Motor neuron (in vitro differentiated cells): ENCODE measurements around the gene XRN1. TPM values are rescaled to one million over a fixed set of nuclear protein-coding genes. Genes with fewer than 3 reads are reported as not detected.
A peak's percentile ranks its signal among the peaks of the same experiment; 100 is the strongest.

Experiments used
- ATAC-seq, 8 experiments: fragments of 200-7000 bp; cut with Tn5 transposase; replicated peaks in 6 of 8; 2 replicates each; pipeline ENCODE4 v1.8.0; 2021; ENCODE audit warnings: mild to moderate bottlenecking in 8 of 8, moderate library complexity in 8 of 8
- H3K27ac ChIP-seq, 2 donors: fragments of 250-450 bp; sonication (Bioruptor Pico); 2 replicates each; pipeline ENCODE4 v1.9.0; 2021; ENCODE audit warnings: antibody characterized with exemption in 2 of 2, mild to moderate bottlenecking in 2 of 2, moderate library complexity in 1 of 2
- H3K4me1 ChIP-seq, 2 donors: fragments of 250-450 bp; sonication (Bioruptor Pico); replicated peaks in 1 of 2; 2 replicates each; pipeline ENCODE4 v1.6.1; 2021; ENCODE audit warnings: antibody characterized with exemption in 2 of 2, mild to moderate bottlenecking in 2 of 2, moderate library complexity in 1 of 2
- H3K4me3 ChIP-seq, 5 donors: fragments of 250-450 bp; sonication (Bioruptor Pico); 2 replicates each; pipeline ENCODE4 v1.9.0; 2021; ENCODE audit warnings: antibody characterized with exemption in 5 of 5, mild to moderate bottlenecking in 5 of 5, moderate library complexity in 4 of 5
- WGBS, 10 experiments: fragments of 450-650 bp; shearing (Covaris generic); methylation state at CpG; one replicate each; pipeline ENCODE4 v1.0.0; 2022; 5-methylcytosine and 5-hydroxymethylcytosine counted together
- in situ Hi-C, 9 experiments: fragments of 400-800 bp; cut with MboI; loops; one replicate each; pipeline ENCODE4 v1.15.0; 2021; ENCODE audit warnings: low sequenced_read_pairs in 9 of 9, low pct_unique_long_range_greater_than_20kb in 2 of 9; ENCODE audit not compliant: unreplicated experiment in 9 of 9
- total RNA-seq, 8 experiments: library from RNA; unstranded; fragments of 300-600 nt; gene quantifications; 2 replicates each; pipeline versions ENCODE4 v1.2.3 to v1.2.4, GENCODE V29; 2022

Gene XRN1
- 10 to 100 TPM; 19.3 to 82.4 (median 30.2) TPM for total RNA-seq

GRCh38 chr3:142447852-142448823, at the start of gene XRN1:
TSS of gene XRN1 (minus strand) at chr3:142448037. CDS start at chr3:142447944, 93 bp downstream.
- in situ Hi-C loops: no loop called here
- WGBS, 10 experiments: 3 to 67% (median 15%) methylated on average over 3 to 46 of the region's 52 CpGs
- H3K27ac ChIP-seq: peak within 1 kb of the TSS; percentile 85 to 89
- ATAC-seq: peak; percentile 84 to 100 (median 99)
- H3K4me3 ChIP-seq: peak within 1 kb of the TSS; percentile 71 to 97 (median 92)
- peaks cover 8 to 10% of the 10 kb centered on the region in 2 donors for H3K4me1 ChIP-seq

GRCh38 chr3:142495103-142495502, 47.3 kb upstream of the XRN1 start:
- Histone ChIP-seq H3K27ac (no peak overlapping the region), H3K4me1 (no peaks in the 10 kb centered on the region), H3K4me3 (no peak overlapping the region)
- 100% methylated on average over 2 to 3 of the region's 3 CpGs; no CpG with 5 or more reads in 7 of the 10 experiments for WGBS, 10 experiments
- in situ Hi-C loops: no loop called here
- ATAC-seq: no peak

DNA sequence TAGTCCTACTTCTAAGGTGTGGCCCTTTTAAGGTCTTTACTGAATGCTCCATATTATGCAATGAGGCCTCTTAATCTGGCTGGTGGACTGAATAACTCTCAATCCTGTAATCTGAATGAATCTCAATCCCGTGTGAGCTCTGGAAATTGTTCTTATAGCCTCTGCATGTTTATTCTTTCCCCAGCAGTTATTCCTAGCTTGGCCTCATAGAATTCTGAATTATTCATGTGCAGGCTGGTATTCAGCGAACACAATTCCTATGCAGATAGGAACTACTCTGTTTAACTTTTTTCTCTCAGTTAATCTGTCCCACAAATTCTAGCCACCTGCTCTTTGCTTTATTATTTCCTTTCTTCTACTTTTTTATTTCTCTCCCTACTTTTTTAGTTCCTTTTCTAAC, 44.3 kb upstream of the XRN1 start:
- no peak overlapping the region for H3K4me3 ChIP-seq
- in situ Hi-C loops: no loop called here
- ATAC-seq: peak in 3 of 8 experiments; percentile 96 to 100 (median 99)
- 0 to 100% (median 86%) methylated on average over 1 to 2 of the region's 2 CpGs for WGBS, 10 experiments
- no peaks in the 10 kb centered on the region for H3K4me1 ChIP-seq
- no peak overlapping the region for H3K27ac ChIP-seq

- no peaks in the 10 kb centered on the region for H3K4me1 ChIP-seq
- 89 to 100% (median 98%) methylated on average over 1 to 5 of the region's 5 CpGs for WGBS, 10 experiments
- in situ Hi-C loops: no loop called here
- no peak for ATAC-seq
- no peak overlapping the region for H3K4me3 ChIP-seq
- no peak overlapping the region for H3K27ac ChIP-seq
Measured at GRCh38 chr3:142489572-142490323, 41.9 kb upstream of the XRN1 start.

GRCh38 chr3:142484912-142485435, 37.1 kb upstream of the XRN1 start:
- Histone ChIP-seq H3K4me3 (no peak overlapping the region), H3K27ac (no peak overlapping the region), H3K4me1 (no peaks in the 10 kb centered on the region)
- WGBS, 10 experiments: 84 to 100% (median 98%) methylated on average over 3 to 4 of the region's 4 CpGs; no CpG with 5 or more reads in 3 of the 10 experiments
- in situ Hi-C loops: no loop called here
- no peak for ATAC-seq

DNA sequence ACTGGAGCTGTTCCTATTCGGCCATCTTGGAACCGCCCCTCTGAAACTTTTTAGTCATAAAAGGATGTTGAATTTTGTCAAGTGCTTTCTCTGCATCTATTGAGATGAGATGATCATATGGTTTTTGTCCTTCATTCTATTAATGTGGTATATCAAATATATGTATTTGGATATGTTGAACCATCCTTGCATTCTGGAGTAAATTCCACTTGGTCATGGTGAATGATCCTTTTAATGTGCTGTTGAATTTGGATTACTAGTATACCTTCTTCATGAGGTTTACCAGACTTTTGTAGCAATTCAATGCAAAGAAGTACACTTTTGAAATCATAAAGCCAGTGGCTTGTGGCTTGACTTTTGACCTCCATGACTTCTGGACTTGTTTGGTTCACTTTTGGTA, 33.4 kb upstream of the XRN1 start:
- Histone ChIP-seq H3K4me1 (no peaks in the 10 kb centered on the region), H3K4me3 (no peak overlapping the region), H3K27ac (no peak overlapping the region)
- ATAC-seq: no peak
- 100% methylated on average over 1 to 2 of the region's 2 CpGs; no CpG with 5 or more reads in 8 of the 10 experiments for WGBS, 10 experiments
- in situ Hi-C loops: no loop called here

DNA sequence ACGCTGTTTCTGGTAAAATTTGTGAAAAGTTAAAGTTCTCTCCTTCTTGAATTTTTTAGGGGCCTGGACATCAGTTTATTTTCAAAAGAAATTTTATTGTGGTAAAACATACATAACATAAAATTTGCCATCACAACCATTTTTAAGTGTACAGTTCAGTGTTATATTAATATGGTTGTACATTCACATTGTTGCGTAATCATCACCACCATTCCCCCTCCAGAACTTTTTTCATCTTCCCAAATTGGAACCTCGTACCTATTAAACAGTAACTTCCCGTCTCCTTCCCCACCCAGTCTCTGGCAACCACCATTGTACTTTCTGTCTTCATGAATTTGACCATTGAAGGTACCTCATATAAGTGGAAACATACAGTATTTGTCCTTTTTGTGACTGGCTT, 23.0 kb upstream of the XRN1 start:
- no peak for ATAC-seq
- Histone ChIP-seq H3K4me3 (no peak overlapping the region), H3K27ac (no peak overlapping the region), H3K4me1 (no peaks in the 10 kb centered on the region)
- in situ Hi-C loops: no loop called here
- WGBS, 10 experiments: 82 to 100% (median 94%) methylated on average over 1 to 4 of the region's 4 CpGs

GRCh38 chr3:142468456-142468855, 20.6 kb upstream of the XRN1 start:
- ATAC-seq: no peak
- in situ Hi-C loops: no loop called here
- no peaks in the 10 kb centered on the region for H3K4me1 ChIP-seq
- no peak overlapping the region for H3K27ac ChIP-seq
- no peak overlapping the region for H3K4me3 ChIP-seq
- 86 to 100% (median 96%) methylated on average over 1 to 4 of the region's 4 CpGs for WGBS, 10 experiments

DNA sequence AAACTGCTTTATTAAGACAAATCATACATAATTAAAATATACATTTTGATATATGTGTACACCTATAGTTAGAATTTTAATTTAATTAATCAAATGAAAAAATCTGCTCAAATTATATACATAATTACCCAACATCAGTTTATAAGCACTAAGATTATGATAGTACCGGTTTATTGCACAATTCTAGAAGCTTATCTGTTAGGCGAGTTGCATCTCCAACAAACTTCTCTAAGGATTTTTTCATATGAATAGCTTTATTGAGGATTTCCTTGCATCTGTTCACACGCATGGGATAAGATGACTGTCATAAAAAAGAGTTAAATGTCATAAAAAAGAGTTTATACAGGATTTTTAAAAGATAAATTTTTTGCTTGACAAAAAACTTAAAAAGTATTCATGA, 19.9 kb upstream of the XRN1 start:
- no peak overlapping the region for H3K27ac ChIP-seq
- in situ Hi-C loops: no loop called here
- ATAC-seq: no peak
- no peak overlapping the region for H3K4me3 ChIP-seq
- H3K4me1 ChIP-seq: no peaks in the 10 kb centered on the region
- WGBS, 10 experiments: 93 to 100% (median 97%) methylated on average over 2 to 3 of the region's 3 CpGs

DNA sequence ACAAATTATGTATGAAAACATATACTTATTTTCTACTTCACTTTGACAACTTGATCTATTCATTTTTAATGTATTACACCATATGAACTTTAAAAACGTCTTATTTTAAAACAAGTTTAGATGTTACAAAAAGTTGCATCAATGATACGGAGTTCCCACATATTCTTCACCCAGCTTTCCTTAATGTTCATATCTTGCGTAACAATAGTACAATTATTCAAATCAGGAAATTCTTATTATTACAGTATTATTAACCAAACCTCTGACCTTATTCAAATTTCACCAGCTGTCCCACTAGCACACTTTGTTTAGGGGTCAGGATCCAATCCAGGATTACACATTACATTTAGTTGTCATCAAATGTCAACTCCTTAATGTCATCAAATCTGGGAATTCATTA, 12.9 kb upstream of the XRN1 start:
- 63 to 100% (median 87%) methylated on average over 1 to 3 of the region's 3 CpGs for WGBS, 10 experiments

GRCh38 chr3:142459929-142460328, 12.1 kb upstream of the XRN1 start:
- H3K4me1 ChIP-seq: no peaks in the 10 kb centered on the region
- H3K4me3 ChIP-seq: no peak overlapping the region
- ATAC-seq: no peak
- no peak overlapping the region for H3K27ac ChIP-seq
- in situ Hi-C loops: no loop called here
- 80 to 100% (median 91%) methylated on average over 2 of the region's 2 CpGs; no CpG with 5 or more reads in 3 of the 10 experiments for WGBS, 10 experiments

More for the DNA sequence above, 12.9 kb upstream of the XRN1 start:
- no peak for ATAC-seq
- no peak overlapping the region for H3K4me3 ChIP-seq
- no peak overlapping the region for H3K27ac ChIP-seq
- in situ Hi-C loops: no loop called here
- H3K4me1 ChIP-seq: no peaks in the 10 kb centered on the region

GRCh38 chr3:142459096-142459495, 11.3 kb upstream of the XRN1 start:
- in situ Hi-C loops: no loop called here
- 74 to 100% (median 96%) methylated on average over 1 to 3 of the region's 3 CpGs for WGBS, 10 experiments
- H3K4me1 ChIP-seq: no peaks in the 10 kb centered on the region
- H3K27ac ChIP-seq: no peak overlapping the region
- H3K4me3 ChIP-seq: no peak overlapping the region
- no peak for ATAC-seq

- H3K27ac ChIP-seq: no peak overlapping the region
- 69 to 100% (median 95%) methylated on average over 1 to 5 of the region's 5 CpGs; no CpG with 5 or more reads in 1 of the 10 experiments for WGBS, 10 experiments
- H3K4me1 ChIP-seq: peaks cover 3 to 7% of the 10 kb centered on the region in 2 donors
- H3K4me3 ChIP-seq: no peak overlapping the region
- in situ Hi-C loops: no loop called here
- no peak for ATAC-seq
Measured at GRCh38 chr3:142450881-142451280, 3.0 kb upstream of the XRN1 start.
